Measurements from ENCODE around the gene GSC2. TPM values are rescaled to one million over a fixed set of nuclear protein-coding genes. Genes with fewer than 3 reads are reported as not detected.

The GSC2 gene
- total and polyA plus RNA-seq, 9 of the 15 experiments (the other 6 are each of a cell fraction or from before 2014, with no cell fraction given) = not detected

- CTCF ChIA-PET (ENCODE audit: low intra/inter-chr PET ratio) = interaction anchor here (0.6 kb wide), 1 partner anchor 832 kb away, joined by 5 read pairs; no protein-coding TSS in a partner anchor
- POLR2A ChIA-PET = interaction anchor here (0.6 to 9.0 kb wide), 21 partner anchors 11 to 1288 kb away, joined by 3 to 67 read pairs (median 4); partner anchors contain the start of genes CDC45, ESS2 and TANGO2
- H3K79me2 ChIP-seq (ENCODE audit: control insufficient read depth, insufficient read depth, low read length) = peaks cover 50% of the 10 kb centered on the region
- H3K36me3 ChIP-seq (ENCODE audit: control insufficient read depth, insufficient read depth, low read length) = peaks cover 30% of the 10 kb centered on the region
- peak within 1 kb of the TSS; percentile 77 for H3K27ac ChIP-seq (ENCODE audit: extremely low read depth, low read depth, low read length)
- H3K27me3 ChIP-seq (ENCODE audit: control insufficient read depth in 2 of 2, insufficient read depth in 2 of 2, low read length in 2 of 2) = peaks cover 18 to 26% of the 10 kb centered on the region in 2 experiments; a peak in 4 of 5 replicates
- peak within 1 kb of the TSS; percentile 96 for H3K4me2 ChIP-seq (ENCODE audit: insufficient read depth, low read length)
- H2AFZ ChIP-seq (ENCODE audit: low read depth, low read length) = peak within 1 kb of the TSS; percentile 93
- H3K9me3 ChIP-seq (replicated peaks; ENCODE audit: control insufficient read depth, insufficient read depth, low read depth, low read length) = no peaks in the 10 kb centered on the region
- WGBS (ENCODE audit: insufficient coverage, low coverage, missing lambda C conversion rate) = under 1% methylated on average over 67 of the region's 67 CpGs
- peaks cover 45% of the 10 kb centered on the region for H4K20me1 ChIP-seq (replicated peaks; ENCODE audit: control insufficient read depth, insufficient read depth, low read length)
- intact Hi-C loops (cut with micrococcal nuclease) (loop anchor here (1.0 to 10.0 kb wide), 6 partner anchors 13 to 503 kb away; partner anchors contain the start of genes CDC45, ESS2, HIRA and MRPL40), in situ Hi-C loops (cut with MboI) (no loop called here)
- FAIRE-seq (peak; percentile 95), ATAC-seq (peak; percentile 96), DNase-seq (ENCODE audit: extremely low read depth in 1 of 4, low spot score in 3 of 4) (peak; percentile 100)
- no TSS peak for BruUV-seq (replicated peaks)
- H3K4me1 ChIP-seq (replicated peaks in 1 of 2; ENCODE audit: control insufficient read depth in 2 of 2, insufficient read depth in 2 of 2, low read length in 2 of 2) = peaks cover 30 to 52% of the 10 kb centered on the region in 2 experiments
- peak within 1 kb of the TSS; percentile 76 to 99 for H3K9ac ChIP-seq (ENCODE audit: insufficient read depth in 1 of 2, low read depth in 2 of 2, low read length in 2 of 2)
- H3K4me3 ChIP-seq = peak within 1 kb of the TSS; percentile 77
- H3K9me1 ChIP-seq (ENCODE audit: control insufficient read depth, insufficient read depth, low read length) = peaks cover 12% of the 10 kb centered on the region
- TF ChIP-seq, protein P1, sequence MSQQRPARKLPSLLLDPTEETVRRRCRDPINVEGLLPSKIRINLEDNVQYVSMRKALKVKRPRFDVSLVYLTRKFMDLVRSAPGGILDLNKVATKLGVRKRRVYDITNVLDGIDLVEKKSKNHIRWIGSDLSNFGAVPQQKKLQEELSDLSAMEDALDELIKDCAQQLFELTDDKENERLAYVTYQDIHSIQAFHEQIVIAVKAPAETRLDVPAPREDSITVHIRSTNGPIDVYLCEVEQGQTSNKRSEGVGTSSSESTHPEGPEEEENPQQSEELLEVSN (IDR thresholded peaks at IDR 0.05; ENCODE audit: borderline replicate concordance in 1 of 2, extremely low read depth in 1 of 2, insufficient read depth in 1 of 2, insufficient read length in 1 of 2, low read depth in 1 of 2, low read length in 1 of 2, poor library complexity in 1 of 2, severe bottlenecking in 1 of 2) = peak; percentile 84 to 89
- 0 out of 3 replicates have a peak, but pooled peaks of 1 of the 2 experiments have one; percentile 40 for TF ChIP-seq CBX3 (IDR thresholded peaks at IDR 0.05; ENCODE audit: borderline replicate concordance in 1 of 2, low read length in 2 of 2)
- TF ChIP-seq KDM5B (IDR thresholded peaks at IDR 0.05; ENCODE audit: insufficient replicate concordance, low read depth, low read length) = peak; percentile 96
- no peak for TF ChIP-seq MCM3 (IDR thresholded peaks at IDR 0.05)
- no peak for TF ChIP-seq COPS2 (conservative IDR thresholded peaks at IDR 0.05)
- peak; percentile 81 for TF ChIP-seq ATF1 (CRISPR knock-in tag; IDR thresholded peaks at IDR 0.05)
- TF ChIP-seq ATF1 (tag; IDR thresholded peaks at IDR 0.05) = peak; percentile 89
- TF ChIP-seq LCOR (CRISPR knock-in tag; IDR thresholded peaks at IDR 0.05) = no peak
- TF ChIP-seq, protein P2, sequence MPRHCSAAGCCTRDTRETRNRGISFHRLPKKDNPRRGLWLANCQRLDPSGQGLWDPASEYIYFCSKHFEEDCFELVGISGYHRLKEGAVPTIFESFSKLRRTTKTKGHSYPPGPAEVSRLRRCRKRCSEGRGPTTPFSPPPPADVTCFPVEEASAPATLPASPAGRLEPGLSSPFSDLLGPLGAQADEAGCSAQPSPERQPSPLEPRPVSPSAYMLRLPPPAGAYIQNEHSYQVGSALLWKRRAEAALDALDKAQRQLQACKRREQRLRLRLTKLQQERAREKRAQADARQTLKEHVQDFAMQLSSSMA (CRISPR knock-in tag; IDR thresholded peaks at IDR 0.05) = 0 out of 2 replicates have a peak, but pooled peaks have one; percentile 24
- TF ChIP-seq ZNF384 (IDR thresholded peaks at IDR 0.05; ENCODE audit: low read depth, low read length) = 0 out of 2 replicates have a peak, but pooled peaks have one; percentile 15
- TF ChIP-seq EP300 (IDR thresholded peaks at IDR 0.05; ENCODE audit: low read length) = 0 out of 2 replicates have a peak, but pooled peaks have one; percentile 3
- TF ChIP-seq PML (IDR thresholded peaks at IDR 0.05; ENCODE audit: low read length) = peak; percentile 84
- peak; percentile 87 for TF ChIP-seq TAF7 (tag; IDR thresholded peaks at IDR 0.05)
- no peak for TF ChIP-seq NR2C1 (IDR thresholded peaks at IDR 0.05)
- TF ChIP-seq NR2C1 (tag; IDR thresholded peaks at IDR 0.05) = no peak
- no peak for TF ChIP-seq RUNX1 (IDR thresholded peaks at IDR 0.05; ENCODE audit: low read depth)
- no peak; the same call in 1 of the 2 replicates for TF ChIP-seq HBP1 (CRISPR knock-in tag; IDR thresholded peaks at IDR 0.05)
- TF ChIP-seq SUPT5H (IDR thresholded peaks at IDR 0.05) = peak; percentile 97
- TF ChIP-seq SIN3A (IDR thresholded peaks at IDR 0.05; ENCODE audit: borderline replicate concordance in 2 of 2, control insufficient read depth in 1 of 2, low read depth in 2 of 2, low read length in 2 of 2) = peak; percentile 93 to 97
- TF ChIP-seq PHB (CRISPR knock-in tag; IDR thresholded peaks at IDR 0.05) = 0 out of 2 replicates have a peak, but pooled peaks have one; percentile 20
- TF ChIP-seq ZSCAN29 (IDR thresholded peaks at IDR 0.05) = peak; percentile 53; the same call in 1 of the 2 replicates
These were observed 27.8 kb downstream of the GSC2 start, which contains the start of gene DGCR2 for GRCh38 chr22:19122143-19122751. Gene DGCR2, minus strand, starts transcription at chr22:19122412. Its CDS starts 206 bp downstream, at chr22:19122206.

Data from K562 (cell line).